Stomach (tissue), 4 donors: Measurements from ENCODE around the gene BICD1.

Source experiments
- CTCF ChIP-seq, 7 experiments: fragments of 450-650 bp in 4 of 7; fragments of 200-600 bp in 3 of 7; sonication (generic) in 3 of 7; IDR thresholded peaks; one replicate each; pipeline ENCODE4 v1.5.1; 2016 to 2019; ENCODE audit warnings: antibody characterized with exemption in 7 of 7, control low read depth in 2 of 7, mild to moderate bottlenecking in 1 of 7
- EP300 ChIP-seq: sonication (generic); formaldehyde crosslinking; IDR thresholded peaks from one replicate; pipeline ENCODE4 v1.6.1; 2017; ENCODE audit warnings: antibody characterized with exemption
- POLR2A ChIP-seq, 4 donors: fragments of 450-650 bp; IDR thresholded peaks; one replicate each; pipeline ENCODE4 v1.6.1; 2016; ENCODE audit warnings: antibody characterized with exemption in 4 of 4, control low read depth in 2 of 4, mild to moderate bottlenecking in 1 of 4, moderate library complexity in 1 of 4
- POLR2AphosphoS5 ChIP-seq, 3 donors: sonication (generic); formaldehyde crosslinking; IDR thresholded peaks; one replicate each; pipeline ENCODE4 v1.6.1; 2016; ENCODE audit warnings: antibody characterized with exemption in 3 of 3

GRCh38 chr12:32197421-32197820 is 90.8 kb downstream of the BICD1 start:
- no peak for TF ChIP-seq CTCF (IDR thresholded peaks at IDR 0.05)
- no peak for TF ChIP-seq POLR2A (IDR thresholded peaks at IDR 0.05)
- TF ChIP-seq EP300 = no peak
- TF ChIP-seq POLR2AphosphoS5 (IDR thresholded peaks at IDR 0.05) = no peak
